T-helper 1 cell treated with Interleukin-12 subunit alpha and Interleukin-12 subunit beta and Interleukin-4 antibody, amounts not matched to agents 30 μg/mL and 1 μg/mL, for 36 hours (primary cell): ENCODE results near the gene CD300A.
"Not testable (repeated sequence)": the region's sequence is repeated elsewhere in the genome, so short reads cannot be mapped to it uniquely, and the experiment has no call there.

ENCODE experiments used
- H3K27ac Mint-ChIP-seq: one replicate; pipeline ENCODE4 v1.8.0; 2021; ENCODE audit warnings: mild to moderate bottlenecking, mixed read lengths
- H3K27me3 Mint-ChIP-seq: one replicate; pipeline ENCODE4 v1.8.0; 2021; ENCODE audit warnings: low read depth, mixed read lengths
- H3K36me3 Mint-ChIP-seq: one replicate; pipeline ENCODE4 v1.8.0; 2021; ENCODE audit warnings: low read depth, mixed read lengths
- H3K4me1 Mint-ChIP-seq: one replicate; pipeline ENCODE4 v1.8.0; 2021; ENCODE audit warnings: low read depth, mixed read lengths
- H3K4me3 Mint-ChIP-seq: one replicate; pipeline ENCODE4 v1.8.0; 2021; ENCODE audit warnings: mild to moderate bottlenecking, moderate library complexity, mixed read lengths
- H3K9me3 Mint-ChIP-seq: one replicate; pipeline ENCODE4 v1.8.0; 2021; ENCODE audit warnings: mixed read lengths

CD300A gene

DNA sequence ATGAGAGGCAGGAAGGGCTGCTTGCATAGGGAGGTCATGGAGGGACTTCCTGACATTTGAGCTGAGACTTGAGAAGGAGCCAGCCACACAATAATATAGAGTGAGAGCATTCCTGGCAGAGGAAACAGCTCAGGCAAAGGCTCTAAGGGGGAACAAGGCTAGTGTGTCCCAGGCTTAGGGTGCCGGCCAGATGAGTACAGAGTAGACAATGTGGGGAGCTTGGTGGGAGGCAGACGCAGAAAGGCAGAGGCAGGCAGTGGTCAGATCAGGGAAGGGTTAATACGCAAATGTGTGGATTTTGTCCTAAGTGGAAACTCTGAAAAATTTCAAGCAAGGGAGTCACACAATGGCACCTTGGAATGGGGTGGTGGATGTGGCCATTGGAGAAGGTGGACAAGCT lies 33.6 kb downstream of the CD300A start:
- Mint-ChIP-seq H3K4me3 (no peak overlapping the region), H3K27me3 (peaks cover 10% of the 10 kb centered on the region), H3K4me1 (no peaks in the 10 kb centered on the region), H3K36me3 (no peaks in the 10 kb centered on the region), H3K27ac (no peak overlapping the region), H3K9me3 (no peaks in the 10 kb centered on the region)

DNA sequence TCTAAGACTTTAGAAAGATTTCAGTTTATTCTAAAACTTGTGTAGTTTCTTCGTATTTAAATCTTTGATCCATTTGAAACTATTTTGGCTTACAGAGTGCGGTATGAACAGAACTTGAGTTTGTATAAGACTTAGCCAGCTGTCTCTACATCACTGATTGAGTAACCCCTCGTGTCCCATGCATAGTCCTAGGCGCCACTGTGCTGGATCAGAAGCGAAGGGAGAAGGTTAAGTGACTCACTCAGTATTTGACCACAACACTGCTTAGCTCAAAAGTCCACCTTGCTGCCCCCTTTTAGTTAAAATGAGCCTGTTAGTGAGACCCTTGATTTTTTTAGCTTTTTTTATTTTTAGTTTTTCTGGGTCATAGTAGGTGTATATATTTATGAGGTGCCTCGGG lies 36.4 kb downstream of the CD300A start:
- Mint-ChIP-seq H3K27me3 (peaks cover 11% of the 10 kb centered on the region), H3K4me3 (no peak overlapping the region), H3K36me3 (no peaks in the 10 kb centered on the region), H3K4me1 (no peaks in the 10 kb centered on the region), H3K27ac (no peak overlapping the region), H3K9me3 (no peaks in the 10 kb centered on the region)

DNA sequence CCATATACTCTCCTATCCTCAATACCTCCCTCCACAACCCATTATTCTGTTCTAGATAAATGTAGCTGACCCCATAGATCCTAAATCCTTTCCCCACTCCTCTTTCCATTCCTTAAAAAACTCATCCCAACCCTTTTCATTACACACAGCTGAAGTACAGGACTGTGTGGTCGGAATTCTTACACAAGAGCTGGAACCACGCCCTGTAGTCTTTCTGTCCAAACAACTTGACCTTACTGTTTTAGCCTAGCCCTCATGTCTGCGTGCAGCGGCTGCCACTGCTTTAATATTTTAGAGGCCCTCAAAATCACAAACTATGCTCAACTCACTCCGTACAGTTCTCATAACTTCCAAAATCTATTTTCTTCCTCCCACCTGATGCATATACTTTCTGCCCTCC lies 37.5 kb downstream of the CD300A start:
- H3K4me3 Mint-ChIP-seq, H3K9me3 Mint-ChIP-seq, H3K36me3 Mint-ChIP-seq: not testable (repeated sequence)

DNA sequence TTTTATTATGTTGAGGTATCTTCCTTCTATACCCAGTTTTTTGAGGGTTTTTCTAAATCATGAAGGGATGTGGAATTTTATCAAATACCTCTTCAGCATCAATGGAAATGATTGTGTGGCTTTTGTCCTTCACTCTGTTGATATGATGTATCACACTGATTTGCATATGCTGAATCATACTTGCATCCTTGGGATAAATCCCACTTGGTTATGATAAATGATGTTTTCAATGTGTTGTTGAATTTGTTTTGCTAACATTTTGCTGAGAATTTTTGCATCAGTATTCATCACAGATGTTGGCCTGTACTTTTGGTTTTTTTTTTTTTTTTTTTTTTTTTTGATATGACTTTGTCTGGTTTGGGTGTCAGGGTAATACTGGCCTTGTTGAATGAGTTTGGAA lies 41.7 kb downstream of the CD300A start:
- Mint-ChIP-seq H3K27ac (no peak overlapping the region), H3K9me3 (no peaks in the 10 kb centered on the region), H3K4me3 (no peak overlapping the region), H3K27me3 (peaks cover 17% of the 10 kb centered on the region), H3K4me1 (no peaks in the 10 kb centered on the region), H3K36me3 (no peaks in the 10 kb centered on the region)

More for the DNA sequence above, 37.5 kb downstream of the CD300A start:
- H3K4me1 Mint-ChIP-seq, H3K27ac Mint-ChIP-seq: not testable (repeated sequence)
- H3K27me3 Mint-ChIP-seq = peaks cover 17% of the 10 kb centered on the region

DNA sequence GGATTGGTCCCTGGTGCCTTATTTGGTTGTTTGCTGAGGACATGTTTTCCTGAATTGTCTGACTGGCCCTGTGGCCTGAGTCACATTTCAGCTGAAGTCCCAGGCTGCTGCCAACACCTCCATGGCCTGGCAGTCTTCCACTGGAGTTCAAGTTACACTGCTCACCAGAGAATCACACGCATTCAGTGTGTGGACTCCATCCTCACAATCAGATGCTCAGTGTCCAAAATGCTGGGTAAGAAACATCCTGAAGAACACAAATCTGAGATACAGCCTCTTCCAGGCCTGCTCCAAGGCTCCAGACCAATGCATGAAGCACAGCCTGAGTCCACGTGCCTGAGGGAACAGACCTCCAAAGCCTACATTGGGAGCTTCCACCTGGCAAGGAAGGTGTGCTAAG lies 45.6 kb downstream of the CD300A start:
- H3K9me3 Mint-ChIP-seq = peaks cover 19% of the 10 kb centered on the region
- no peak overlapping the region for H3K27ac Mint-ChIP-seq

DNA sequence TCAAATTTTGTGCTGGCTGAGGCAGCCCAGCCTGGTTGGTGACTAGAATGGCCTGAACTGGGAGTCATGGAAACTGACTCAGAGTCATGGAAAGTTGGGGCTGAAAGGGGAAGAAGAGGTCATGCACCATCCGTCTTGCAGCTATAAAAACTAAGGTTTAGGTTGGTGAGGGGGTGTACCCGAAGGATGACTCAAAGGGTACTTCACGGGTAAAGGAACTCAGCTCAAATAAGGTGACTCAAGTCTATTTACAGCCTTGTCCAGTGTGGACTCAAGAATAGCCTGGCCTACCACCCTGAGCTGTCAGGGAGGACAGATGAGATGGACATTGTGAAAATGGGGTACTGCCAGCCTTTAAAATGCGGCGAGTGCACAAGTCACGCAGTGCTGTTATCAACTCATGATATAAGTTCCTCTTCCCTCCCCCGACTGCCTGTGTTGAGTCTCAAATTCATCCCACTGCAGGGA lies 46.2 kb downstream of the CD300A start:
- Mint-ChIP-seq H3K9me3 (peaks cover 19% of the 10 kb centered on the region), H3K27me3 (peaks cover 27% of the 10 kb centered on the region), H3K27ac (no peak overlapping the region), H3K36me3 (peaks cover 11% of the 10 kb centered on the region), H3K4me3 (no peak overlapping the region), H3K4me1 (peaks cover 11% of the 10 kb centered on the region)

More for the DNA sequence above, 45.6 kb downstream of the CD300A start:
- peaks cover 11% of the 10 kb centered on the region for H3K36me3 Mint-ChIP-seq
- H3K27me3 Mint-ChIP-seq = peaks cover 27% of the 10 kb centered on the region
- no peak overlapping the region for H3K4me3 Mint-ChIP-seq
- H3K4me1 Mint-ChIP-seq = peaks cover 11% of the 10 kb centered on the region

DNA sequence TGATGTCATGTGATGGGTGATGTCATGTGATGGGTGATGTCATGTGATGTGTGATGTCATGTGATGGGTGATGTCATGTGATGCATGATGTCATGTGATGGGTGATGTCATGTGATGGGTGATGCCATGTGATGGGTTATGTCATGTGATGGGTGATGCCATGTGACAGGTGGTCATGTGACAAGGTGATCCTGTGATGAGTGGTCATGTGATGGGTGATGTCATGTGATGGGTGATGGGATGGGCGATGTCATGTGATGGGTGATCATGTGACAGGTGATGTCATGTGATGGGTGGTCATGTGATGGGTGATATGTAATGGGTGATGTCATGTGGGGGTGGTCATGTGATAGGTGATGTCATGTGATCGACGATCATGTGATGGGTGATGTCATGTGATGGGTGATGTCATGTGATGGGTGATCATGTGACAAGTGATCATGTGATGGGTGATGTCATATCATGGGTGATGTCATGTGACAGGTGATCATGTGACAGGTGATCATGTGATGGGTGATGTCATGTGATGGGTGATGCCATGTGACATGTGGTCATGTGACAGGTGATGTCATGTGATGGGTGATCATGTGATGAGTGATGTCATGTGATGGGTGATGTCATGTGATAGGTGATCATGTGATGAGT lies 47.7 kb downstream of the CD300A start:
- Mint-ChIP-seq H3K4me3 (peak overlapping the region; percentile 27), H3K27ac (peak overlapping the region; percentile 96), H3K9me3 (peaks cover 31% of the 10 kb centered on the region), H3K27me3 (peaks cover 19% of the 10 kb centered on the region), H3K4me1 (peaks cover 11% of the 10 kb centered on the region), H3K36me3 (peaks cover 13% of the 10 kb centered on the region)

DNA sequence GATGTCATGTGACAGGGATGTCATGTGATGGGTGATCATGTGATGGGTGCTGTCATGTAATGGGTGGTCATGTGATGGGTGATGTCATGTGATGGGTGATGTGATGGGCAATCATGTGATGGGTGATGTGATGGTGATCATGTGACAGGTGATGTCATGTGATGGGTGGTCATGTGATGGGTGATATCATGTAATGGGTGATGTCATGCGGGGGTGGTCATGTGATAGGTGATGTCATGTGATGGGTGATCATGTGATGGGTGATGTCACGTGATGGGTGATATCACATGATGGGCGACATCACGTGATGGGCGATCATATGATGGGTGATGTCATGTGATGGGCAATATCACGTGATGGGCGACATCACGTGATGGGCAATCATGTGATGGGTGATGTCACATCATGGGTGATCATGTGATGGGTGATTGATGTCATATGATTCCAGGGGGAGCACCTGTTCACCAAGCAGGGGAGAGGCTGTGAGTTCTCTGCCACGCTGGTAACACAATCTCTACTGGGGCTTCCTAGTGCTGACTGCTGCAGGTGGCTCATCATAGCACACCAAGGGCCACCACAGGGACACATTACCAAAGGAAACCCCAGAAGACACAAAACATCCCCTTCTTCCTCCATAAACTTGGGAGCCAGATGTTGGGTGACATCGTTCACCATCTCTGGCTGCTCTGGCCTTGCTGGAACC lies 48.3 kb downstream of the CD300A start:
- H3K4me3 Mint-ChIP-seq = peak overlapping the region; percentile 27
- H3K27ac Mint-ChIP-seq = peak overlapping the region; percentile 96
- H3K27me3 Mint-ChIP-seq = peaks cover 16% of the 10 kb centered on the region
- peaks cover 13% of the 10 kb centered on the region for H3K36me3 Mint-ChIP-seq
- H3K9me3 Mint-ChIP-seq = peaks cover 38% of the 10 kb centered on the region
- H3K4me1 Mint-ChIP-seq = peaks cover 11% of the 10 kb centered on the region

DNA sequence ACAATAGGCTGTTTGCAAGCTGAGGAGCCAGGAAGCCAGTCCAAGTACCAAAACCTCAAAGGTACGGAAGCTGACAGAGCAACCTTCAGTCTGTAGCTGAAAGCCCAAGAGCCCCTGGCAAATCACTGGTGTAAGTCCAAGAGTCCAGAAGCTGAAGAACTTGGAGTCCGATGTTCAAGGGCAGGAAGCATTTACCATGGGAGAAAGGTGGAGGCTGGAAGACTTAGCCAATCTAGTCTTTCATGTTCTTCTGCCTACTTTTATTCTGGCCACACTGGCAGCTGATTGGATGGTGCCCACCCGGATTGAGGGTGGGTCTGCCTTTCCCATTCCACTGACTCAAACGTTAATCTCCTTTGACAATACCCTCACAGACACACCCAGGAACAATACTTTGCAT lies 49.5 kb downstream of the CD300A start:
- Mint-ChIP-seq H3K27me3 (peaks cover 16% of the 10 kb centered on the region), H3K4me1 (peaks cover 13% of the 10 kb centered on the region), H3K36me3 (peaks cover 13% of the 10 kb centered on the region), H3K27ac (no peak overlapping the region), H3K9me3 (peaks cover 40% of the 10 kb centered on the region), H3K4me3 (no peak overlapping the region)

DNA sequence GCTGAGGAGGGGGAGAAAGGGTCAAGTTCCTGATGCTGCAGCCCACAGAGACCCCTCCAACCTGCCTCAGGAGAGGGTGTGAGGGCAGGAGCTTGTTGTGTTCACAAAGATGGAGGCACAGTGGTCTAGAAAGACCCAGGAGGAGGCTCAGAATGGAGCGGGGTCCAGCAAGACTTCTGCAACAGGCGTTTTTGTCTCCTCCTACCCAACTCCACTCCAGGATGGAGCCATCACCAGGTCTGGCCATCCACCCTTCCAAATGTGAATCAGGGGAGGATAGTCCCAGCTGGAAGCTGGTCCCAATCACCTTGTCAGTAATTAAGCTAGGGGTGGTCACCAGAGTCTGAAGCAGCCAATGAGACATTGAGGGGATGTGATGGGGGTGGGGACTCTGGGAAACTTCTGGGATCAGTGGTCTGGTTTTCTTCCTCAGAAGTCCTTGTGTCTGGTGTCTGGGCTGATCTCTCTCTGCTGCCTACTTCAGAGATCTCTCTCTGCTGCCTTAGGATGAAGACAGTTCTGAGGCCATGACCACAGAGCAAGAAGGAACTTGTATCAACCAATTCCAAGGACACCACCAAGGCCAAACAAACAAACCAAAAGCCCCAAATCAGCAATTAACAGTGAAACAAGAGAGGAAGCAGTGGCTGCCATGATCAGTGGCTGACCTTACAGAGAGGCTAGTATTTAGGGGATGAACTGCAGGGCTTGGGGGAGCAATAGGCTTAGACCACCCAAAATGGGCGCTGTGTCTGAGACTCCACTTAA lies 50.3 kb downstream of the CD300A start:
- H3K9me3 Mint-ChIP-seq = peaks cover 40% of the 10 kb centered on the region
- peaks cover 11% of the 10 kb centered on the region for H3K27me3 Mint-ChIP-seq
- peaks cover 13% of the 10 kb centered on the region for H3K36me3 Mint-ChIP-seq
- H3K4me1 Mint-ChIP-seq = peaks cover 15% of the 10 kb centered on the region
- no peak overlapping the region for H3K4me3 Mint-ChIP-seq
- no peak overlapping the region for H3K27ac Mint-ChIP-seq

DNA sequence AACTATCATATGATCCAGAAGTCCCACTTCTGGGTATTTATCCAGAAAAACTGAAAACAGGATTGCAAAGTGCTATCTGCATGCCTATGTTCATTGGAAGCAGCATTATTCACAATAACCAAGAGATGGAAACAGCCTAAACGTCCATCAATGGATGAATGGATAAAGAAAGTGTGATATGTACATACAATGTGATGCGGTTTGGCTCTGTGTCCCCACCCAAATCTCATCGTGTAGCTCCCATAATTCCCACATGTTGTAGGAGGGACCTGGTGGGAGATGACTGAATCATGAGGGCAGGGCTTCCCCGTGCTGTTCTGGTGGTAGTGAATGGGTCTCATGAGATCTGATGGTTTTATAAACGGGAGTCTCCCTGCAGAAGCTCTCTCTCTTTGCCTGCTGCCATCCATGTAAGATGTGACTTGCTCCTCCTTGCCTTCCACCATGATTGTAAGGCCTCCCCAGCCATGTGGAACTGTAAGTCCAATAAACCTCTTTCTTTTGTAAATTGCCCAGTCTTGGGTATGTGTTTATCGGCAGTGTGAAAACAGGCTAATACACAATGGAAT lies 52.1 kb downstream of the CD300A start:
- not testable (repeated sequence) for H3K4me3 Mint-ChIP-seq, H3K27ac Mint-ChIP-seq
- H3K27me3 Mint-ChIP-seq = peaks cover 11% of the 10 kb centered on the region
- H3K36me3 Mint-ChIP-seq = peaks cover 13% of the 10 kb centered on the region
- H3K4me1 Mint-ChIP-seq = peaks cover 15% of the 10 kb centered on the region
- peaks cover 46% of the 10 kb centered on the region for H3K9me3 Mint-ChIP-seq

DNA sequence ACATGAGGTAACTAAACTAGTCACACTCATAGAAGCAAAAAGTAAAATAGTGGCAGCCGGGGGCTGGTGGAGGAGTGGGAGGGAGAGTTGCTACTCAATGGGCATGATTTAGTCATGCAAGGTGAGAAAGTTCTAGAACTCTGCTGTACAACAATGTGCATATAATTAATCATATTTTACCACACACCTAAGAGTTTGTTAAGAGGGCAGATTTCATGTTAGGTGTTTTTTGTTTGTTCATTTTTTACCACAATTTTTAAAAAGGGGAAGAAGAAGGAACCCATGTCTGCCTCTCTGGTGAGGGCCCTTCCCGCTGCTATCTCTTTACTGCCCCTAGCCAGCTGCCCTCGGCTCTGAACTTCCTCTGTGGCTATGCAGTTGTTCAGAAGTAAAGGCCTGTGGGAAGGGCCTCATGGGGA lies 53.6 kb downstream of the CD300A start:
- Mint-ChIP-seq H3K27ac (no peak overlapping the region), H3K4me3 (no peak overlapping the region)

DNA sequence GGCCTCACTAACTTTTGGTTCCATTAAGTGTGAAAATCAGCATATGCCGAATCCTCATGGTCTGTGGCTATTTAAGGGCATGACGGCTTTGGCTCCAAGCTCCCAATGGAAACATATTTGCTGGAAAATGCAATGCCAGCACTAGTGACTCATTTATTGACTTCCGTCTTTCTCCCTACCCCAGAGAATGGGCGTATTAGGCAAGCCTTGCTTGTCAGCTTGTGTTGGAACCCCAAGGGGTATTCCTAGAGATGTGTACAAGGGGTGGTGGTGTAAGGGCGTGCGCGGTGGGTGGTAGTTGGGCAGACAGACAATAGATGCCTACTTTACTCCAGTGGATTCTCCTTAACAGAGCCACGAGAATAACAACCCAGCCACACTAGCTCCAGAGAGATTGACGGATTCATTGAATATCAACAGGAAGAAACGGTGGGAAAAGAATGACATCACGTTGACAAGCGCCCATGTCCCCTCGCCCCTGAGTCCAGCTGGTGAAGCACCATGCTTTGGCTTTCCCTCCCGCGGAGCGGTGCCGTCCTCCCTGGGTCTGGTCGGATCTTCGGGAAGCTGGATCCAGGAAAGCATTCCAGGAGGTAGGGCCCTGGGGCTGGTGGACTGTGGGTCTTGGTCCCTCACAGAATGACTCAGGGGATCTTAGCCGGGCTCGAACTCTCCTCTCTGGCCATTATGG lies 54.5 kb downstream of the CD300A start:
- peaks cover 6% of the 10 kb centered on the region for H3K27me3 Mint-ChIP-seq
- H3K27ac Mint-ChIP-seq = no peak overlapping the region
- H3K4me3 Mint-ChIP-seq = no peak overlapping the region
- H3K4me1 Mint-ChIP-seq = peaks cover 4% of the 10 kb centered on the region
- peaks cover 2% of the 10 kb centered on the region for H3K36me3 Mint-ChIP-seq
- H3K9me3 Mint-ChIP-seq = peaks cover 27% of the 10 kb centered on the region

More for the DNA sequence above, 53.6 kb downstream of the CD300A start:
- Mint-ChIP-seq H3K27me3 (no peaks in the 10 kb centered on the region), H3K9me3 (peaks cover 32% of the 10 kb centered on the region), H3K36me3 (peaks cover 2% of the 10 kb centered on the region), H3K4me1 (peaks cover 4% of the 10 kb centered on the region)

DNA sequence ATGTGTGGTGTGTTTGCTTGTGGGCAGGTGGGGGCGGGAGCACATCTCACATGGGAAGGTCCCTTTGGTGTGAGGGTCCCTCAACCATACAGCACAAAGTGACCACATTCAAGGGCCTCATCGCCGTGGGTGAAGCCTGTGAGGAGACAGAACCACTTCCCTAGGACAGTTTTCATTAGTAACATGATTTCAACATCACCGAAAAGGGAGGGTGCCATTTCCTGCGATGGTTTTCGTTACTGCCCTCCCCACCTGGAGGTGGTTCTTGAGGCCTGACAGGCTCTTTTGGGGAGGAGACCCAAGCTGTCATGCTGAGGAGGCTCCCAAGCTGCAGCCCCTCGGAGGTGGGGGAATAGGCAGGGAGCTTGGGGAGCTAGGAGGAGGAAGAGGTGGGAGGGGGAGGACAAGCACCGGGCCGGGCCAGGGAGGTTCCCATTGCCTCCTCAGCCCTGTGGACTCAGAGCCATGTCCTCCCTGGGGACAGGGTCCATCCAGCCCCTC lies 55.3 kb downstream of the CD300A start:
- Mint-ChIP-seq H3K4me3 (no peak overlapping the region), H3K9me3 (peaks cover 27% of the 10 kb centered on the region), H3K27me3 (peaks cover 6% of the 10 kb centered on the region), H3K36me3 (peaks cover 2% of the 10 kb centered on the region), H3K4me1 (peaks cover 4% of the 10 kb centered on the region), H3K27ac (no peak overlapping the region)
